Measurements from ENCODE around the gene TAF4.

Gene TAF4

DNA sequence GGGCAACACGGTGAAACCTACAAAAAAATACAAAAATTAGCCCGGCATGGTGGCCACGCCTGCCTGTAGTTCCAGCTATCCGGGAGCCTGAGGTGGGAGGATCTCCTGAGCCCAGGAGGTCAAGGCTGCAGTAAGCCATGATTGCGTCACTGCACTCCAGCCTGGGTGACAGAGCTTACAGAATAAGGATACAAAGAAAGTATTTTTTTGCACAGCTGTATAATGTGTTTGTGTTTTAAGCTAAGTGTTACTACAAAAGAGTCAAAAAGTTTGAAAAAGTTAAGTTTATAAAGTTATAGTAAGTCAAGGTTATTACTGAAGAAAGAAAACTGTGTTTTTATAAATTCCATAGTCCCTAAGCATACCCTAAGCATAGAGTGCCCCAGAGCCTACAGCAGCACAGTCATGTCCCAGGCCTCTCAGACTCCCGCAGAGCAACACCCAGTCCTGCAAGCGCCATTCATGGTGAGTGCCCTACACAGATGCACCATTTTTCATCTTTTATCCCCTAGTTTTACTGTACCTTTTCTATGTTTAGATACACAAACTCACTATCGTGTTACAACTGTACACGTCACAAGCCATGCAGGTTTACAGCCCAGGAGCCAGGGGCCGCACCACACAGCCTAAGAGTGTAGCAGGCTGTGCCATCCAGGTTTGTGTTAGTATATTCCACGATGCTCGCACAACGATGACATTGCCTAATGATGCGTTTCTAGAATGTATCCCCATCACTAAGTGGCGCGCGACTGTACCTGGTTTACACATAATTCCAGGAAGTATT is 22.4 kb downstream of the TAF4 start:
- DNase-seq, result no peak

- no peak for DNase-seq
Measured at GRCh38 chr20:62042025-62042820, 23.5 kb downstream of the TAF4 start.

DNA sequence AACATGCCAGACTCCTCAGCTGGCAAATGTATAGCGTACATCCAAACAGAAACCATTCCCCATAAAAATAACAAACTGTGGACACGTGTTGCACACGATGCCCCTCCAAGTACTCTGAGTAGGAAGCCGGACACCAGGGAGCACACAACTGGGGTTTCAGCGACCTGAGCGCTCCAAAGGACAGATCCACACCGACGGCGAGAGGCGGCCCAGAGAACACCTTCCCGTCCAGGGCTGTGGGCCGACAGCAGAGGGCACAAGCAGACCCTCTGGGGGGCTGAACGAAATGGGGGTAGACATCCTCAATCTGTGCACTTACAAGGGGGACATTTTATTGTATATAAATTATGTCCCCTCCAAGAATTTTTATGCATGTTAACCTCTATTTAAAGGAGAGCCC is 24.7 kb downstream of the TAF4 start:
- DNase-seq, result no peak

DNA sequence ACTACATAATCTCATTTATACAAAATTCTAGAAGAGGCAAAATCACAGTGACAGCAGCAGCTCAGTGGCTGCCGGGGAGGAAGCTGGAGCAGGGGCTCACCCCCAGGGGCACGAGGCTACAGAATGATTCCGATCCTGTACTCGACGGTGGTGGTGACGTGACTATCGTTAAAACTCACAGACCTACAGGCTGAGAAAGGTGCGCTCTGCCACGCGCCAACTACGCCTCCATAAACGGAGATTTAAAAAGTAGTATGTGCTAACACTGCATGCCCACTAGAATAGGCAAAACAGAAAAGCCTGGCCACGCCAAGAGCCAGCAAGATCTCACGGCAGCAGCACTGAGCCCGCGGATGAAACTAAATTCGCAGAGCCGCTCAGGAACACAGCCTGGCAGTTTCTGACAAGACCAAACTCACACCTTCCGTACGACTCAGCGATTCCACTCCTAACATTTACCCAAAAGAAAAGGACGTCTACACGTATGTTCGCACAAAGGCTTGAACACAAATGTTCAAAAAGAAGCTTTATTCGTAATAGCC is 25.2 kb downstream of the TAF4 start:
- no peak for DNase-seq

DNA sequence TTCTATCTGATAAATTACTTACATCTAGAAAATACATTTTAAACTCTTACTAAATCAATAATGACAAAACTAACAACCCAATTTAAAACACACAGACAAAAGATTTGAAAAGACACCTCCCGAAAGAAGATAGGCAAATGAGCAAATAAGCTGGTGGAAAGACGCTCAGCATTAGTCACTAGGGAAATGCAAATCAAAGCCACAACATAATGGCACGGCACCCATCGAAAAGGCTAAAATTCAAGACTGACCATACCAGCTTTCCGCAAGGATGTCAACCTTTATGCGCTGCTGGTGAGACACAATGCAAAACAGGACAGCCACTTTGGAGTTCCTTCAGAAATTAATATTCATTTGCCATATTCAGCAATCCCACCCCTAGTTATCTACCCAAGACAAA is 25.9 kb downstream of the TAF4 start:
- DNase-seq, result no peak

GRCh38 chr20:62032609-62033368 is 32.9 kb downstream of the TAF4 start:
- no peak for DNase-seq

GRCh38 chr20:62031462-62032092 is 34.1 kb downstream of the TAF4 start:
- no peak for DNase-seq

- DNase-seq, result no peak
Measured at GRCh38 chr20:62030834-62031434, 34.7 kb downstream of the TAF4 start.

GRCh38 chr20:62030357-62030756 is 35.3 kb downstream of the TAF4 start:
- no peak for DNase-seq

GRCh38 chr20:62029949-62030348 is 35.7 kb downstream of the TAF4 start:
- no peak for DNase-seq

DNA sequence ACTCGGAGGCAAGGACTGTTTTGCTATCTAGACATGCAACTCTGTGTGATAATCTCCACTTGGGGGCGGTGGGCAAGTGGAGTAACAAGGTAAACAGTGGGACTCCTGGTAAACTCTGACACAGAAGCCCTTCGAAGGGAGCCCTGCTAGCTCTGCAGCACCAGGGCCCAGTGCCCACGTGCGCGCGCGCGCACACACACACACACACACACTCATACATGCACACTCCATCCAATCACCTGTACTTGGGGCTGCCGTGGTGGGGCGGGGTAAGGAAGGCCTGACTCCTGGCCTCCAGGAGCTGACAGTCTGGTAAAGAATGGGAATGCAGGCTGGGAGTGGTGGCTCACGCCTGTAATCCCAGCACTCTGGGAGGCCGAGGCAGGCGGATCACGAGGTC is 36.4 kb downstream of the TAF4 start:
- no peak for DNase-seq

- DNase-seq, result no peak
Measured at GRCh38 chr20:62028384-62028783, 37.3 kb downstream of the TAF4 start.

- no peak for DNase-seq
Measured at GRCh38 chr20:62027698-62028321, 37.9 kb downstream of the TAF4 start.

DNA sequence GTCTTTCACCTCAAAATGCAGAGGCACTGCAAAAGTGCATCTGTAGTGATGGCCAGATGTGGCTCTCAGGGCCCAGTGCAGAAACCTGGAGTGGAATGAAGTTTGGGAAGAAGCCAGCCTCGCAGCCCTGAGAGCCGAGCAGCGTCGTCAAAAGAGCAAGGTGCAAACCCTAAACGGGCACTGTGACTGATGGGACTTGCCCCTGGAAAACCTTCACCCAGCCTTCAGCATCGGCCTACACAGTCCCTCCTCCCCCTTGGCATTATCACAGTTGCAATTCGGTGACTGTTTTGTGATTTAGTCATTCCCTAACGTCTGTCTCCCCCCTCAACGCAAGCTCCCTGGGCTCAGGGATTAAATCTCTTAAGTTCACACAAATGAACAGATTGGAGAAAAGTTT is 38.6 kb downstream of the TAF4 start:
- no peak for DNase-seq

GRCh38 chr20:62026564-62026856 is 39.2 kb downstream of the TAF4 start:
- no peak for DNase-seq

- peak; percentile 36 for DNase-seq
Measured at GRCh38 chr20:62025832-62026563, 39.7 kb downstream of the TAF4 start.

- no peak for DNase-seq
Measured at GRCh38 chr20:62025394-62025793, 40.3 kb downstream of the TAF4 start.

- no peak for DNase-seq
Measured at GRCh38 chr20:62023935-62024334, 41.7 kb downstream of the TAF4 start.

- DNase-seq, result no peak
Measured at GRCh38 chr20:62022575-62023139, 43.0 kb downstream of the TAF4 start.

- no peak for DNase-seq
Measured at GRCh38 chr20:62021793-62022385, 43.8 kb downstream of the TAF4 start.

Measured in HCEC 1CT (cell line).